Upper lobe of left lung (tissue), 6 donors: ENCODE results near the gene ETS1. TPM values are rescaled to one million over a fixed set of nuclear protein-coding genes. Genes with fewer than 3 reads are reported as not detected.

Experiments used
- ATAC-seq, 2 donors: fragments of 200-7000 bp; cut with Tn5 transposase; one replicate each; pipeline ENCODE4 v1.9.1; 2022; ENCODE audit warnings: mild to moderate bottlenecking in 2 of 2, moderate library complexity in 2 of 2; ENCODE audit not compliant: low FRiP score in 2 of 2
- DNase-seq, 2 donors: peaks; one replicate each; pipeline ENCODE4 v3.0.0-alpha.2; 2019 to 2020
- H3K27ac ChIP-seq, 4 donors: fragments of 200-600 bp; sonication (generic); one replicate each; pipeline ENCODE4 v1.5.1; 2016 to 2019
- H3K27me3 ChIP-seq, 4 donors: fragments of 200-600 bp; sonication (generic); one replicate each; pipeline ENCODE4 v1.5.1; 2017 to 2019
- H3K36me3 ChIP-seq, 4 donors: fragments of 200-600 bp; sonication (generic); one replicate each; pipeline ENCODE4 v1.5.1; 2016 to 2019
- H3K4me1 ChIP-seq, 4 donors: fragments of 200-600 bp; sonication (generic); one replicate each; pipeline ENCODE4 v1.5.1; 2018 to 2019
- H3K4me3 ChIP-seq, 4 donors: fragments of 200-600 bp; sonication (generic); one replicate each; pipeline ENCODE4 v1.5.1; 2017 to 2019; ENCODE audit warnings: mild to moderate bottlenecking in 2 of 4, moderate library complexity in 1 of 4
- H3K9me3 ChIP-seq, 4 donors: fragments of 200-600 bp; sonication (generic); one replicate each; pipeline ENCODE4 v1.5.1; 2018 to 2019
- EP300 ChIP-seq, 4 donors: sonication (generic); formaldehyde crosslinking; IDR thresholded peaks; one replicate each; pipeline ENCODE4 v1.5.1; 2017; ENCODE audit warnings: antibody characterized with exemption in 4 of 4, control low read depth in 2 of 4
- POLR2A ChIP-seq, 4 donors: fragments of 450-650 bp; IDR thresholded peaks; one replicate each; pipeline ENCODE4 v1.5.1; 2016 to 2017; ENCODE audit warnings: antibody characterized with exemption in 4 of 4, mild to moderate bottlenecking in 2 of 4
- POLR2AphosphoS5 ChIP-seq, 2 donors: sonication (generic); formaldehyde crosslinking; IDR thresholded peaks; one replicate each; pipeline ENCODE4 v1.5.1; 2017; ENCODE audit warnings: antibody characterized with exemption in 2 of 2
- WGBS, 2 donors: methylation state at CpG; one replicate each; pipeline ENCODE4 v1.1.5; 2017 to 2018; 5-methylcytosine and 5-hydroxymethylcytosine counted together
- total RNA-seq, 6 donors: library from RNA; depleted of rRNA in 4 of 6; stranded (reverse); fragments of >200 nt in 4 of 6; gene quantifications; one replicate each; pipeline versions ENCODE4 v1.1.0 to v1.2.1, GENCODE V29; 2016 to 2021
- TF ChIP-seq, protein P1 (sequence below), 6 experiments: fragments of 450-650 bp in 4 of 6; fragments of 200-600 bp in 2 of 6; sonication (generic) in 2 of 6; IDR thresholded peaks; one replicate each; pipeline ENCODE4 v1.5.1; 2016 to 2019; ENCODE audit warnings: antibody characterized with exemption in 6 of 6
- donor health status: DM: no; HTN: no; CAD: no; lungs with moderate emphysema.
- donor health status: DM: no; HTN: yes; CAD: no; lungs with severe emphysema.

The ETS1 gene
- total RNA-seq, 6 donors from 2014 or later: 29.3 to 107 (median 79.0) TPM

DNA sequence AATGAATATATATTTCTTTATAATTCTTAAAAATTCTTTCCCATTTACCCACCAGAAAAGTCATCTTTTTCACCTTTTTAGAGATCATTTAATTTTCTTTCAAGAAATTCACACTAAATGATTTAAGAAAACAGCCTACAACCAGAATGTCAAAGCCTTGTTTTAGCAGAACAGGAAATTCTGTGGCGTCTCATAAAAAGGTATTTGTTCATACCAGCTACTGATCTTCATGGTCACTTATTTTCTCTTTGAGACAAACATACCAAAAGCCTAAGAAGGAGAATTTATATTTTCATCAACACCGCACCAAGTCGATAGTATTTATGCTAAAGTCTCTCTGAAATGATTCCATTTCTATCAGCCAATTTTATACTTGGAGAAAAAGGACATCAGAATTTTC is 105.3 kb downstream of the ETS1 start:
- DNase-seq: no peak
- H3K4me1 ChIP-seq: peaks cover 59 to 74% (median 69%) of the 10 kb centered on the region in 4 donors
- 73 to 75% methylated on average over 3 of the region's 3 CpGs for WGBS, 2 donors
- H3K9me3 ChIP-seq: no peaks in the 10 kb centered on the region
- H3K27me3 ChIP-seq: no peaks in the 10 kb centered on the region
- no peak for ATAC-seq
- H3K36me3 ChIP-seq: peaks cover 5 to 72% (median 24%) of the 10 kb centered on the region in 4 donors
- H3K4me3 ChIP-seq: no peak overlapping the region
- TF ChIP-seq POLR2A (IDR thresholded peaks at IDR 0.05): no peak
- TF ChIP-seq, protein P1, sequence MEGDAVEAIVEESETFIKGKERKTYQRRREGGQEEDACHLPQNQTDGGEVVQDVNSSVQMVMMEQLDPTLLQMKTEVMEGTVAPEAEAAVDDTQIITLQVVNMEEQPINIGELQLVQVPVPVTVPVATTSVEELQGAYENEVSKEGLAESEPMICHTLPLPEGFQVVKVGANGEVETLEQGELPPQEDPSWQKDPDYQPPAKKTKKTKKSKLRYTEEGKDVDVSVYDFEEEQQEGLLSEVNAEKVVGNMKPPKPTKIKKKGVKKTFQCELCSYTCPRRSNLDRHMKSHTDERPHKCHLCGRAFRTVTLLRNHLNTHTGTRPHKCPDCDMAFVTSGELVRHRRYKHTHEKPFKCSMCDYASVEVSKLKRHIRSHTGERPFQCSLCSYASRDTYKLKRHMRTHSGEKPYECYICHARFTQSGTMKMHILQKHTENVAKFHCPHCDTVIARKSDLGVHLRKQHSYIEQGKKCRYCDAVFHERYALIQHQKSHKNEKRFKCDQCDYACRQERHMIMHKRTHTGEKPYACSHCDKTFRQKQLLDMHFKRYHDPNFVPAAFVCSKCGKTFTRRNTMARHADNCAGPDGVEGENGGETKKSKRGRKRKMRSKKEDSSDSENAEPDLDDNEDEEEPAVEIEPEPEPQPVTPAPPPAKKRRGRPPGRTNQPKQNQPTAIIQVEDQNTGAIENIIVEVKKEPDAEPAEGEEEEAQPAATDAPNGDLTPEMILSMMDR (IDR thresholded peaks at IDR 0.05): no peak
- no peak for TF ChIP-seq POLR2AphosphoS5 (IDR thresholded peaks at IDR 0.05)
- no peak for TF ChIP-seq EP300 (IDR thresholded peaks at IDR 0.05)
- H3K27ac ChIP-seq: peak overlapping the region; percentile 55 to 84 (median 78)

DNA sequence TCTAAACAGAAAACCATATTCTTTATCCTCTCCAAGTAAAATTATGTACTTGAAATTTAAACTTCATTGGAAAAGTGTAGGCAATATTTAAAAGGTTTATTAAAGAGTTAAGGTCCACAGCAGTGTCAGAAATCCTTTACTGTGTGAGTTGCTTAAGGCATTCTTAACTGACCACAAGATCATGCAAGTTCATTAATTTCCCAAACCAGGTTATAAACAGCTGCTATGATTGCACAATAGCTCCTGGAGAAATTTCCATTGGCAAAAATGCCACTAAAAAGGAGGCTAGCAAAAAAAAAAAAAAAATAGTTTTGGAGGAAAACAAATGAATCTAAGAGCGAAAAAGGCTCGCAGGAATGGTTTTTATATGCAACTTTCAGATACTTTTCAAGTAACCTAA is 106.2 kb downstream of the ETS1 start:
- no peaks in the 10 kb centered on the region for H3K9me3 ChIP-seq

DNA sequence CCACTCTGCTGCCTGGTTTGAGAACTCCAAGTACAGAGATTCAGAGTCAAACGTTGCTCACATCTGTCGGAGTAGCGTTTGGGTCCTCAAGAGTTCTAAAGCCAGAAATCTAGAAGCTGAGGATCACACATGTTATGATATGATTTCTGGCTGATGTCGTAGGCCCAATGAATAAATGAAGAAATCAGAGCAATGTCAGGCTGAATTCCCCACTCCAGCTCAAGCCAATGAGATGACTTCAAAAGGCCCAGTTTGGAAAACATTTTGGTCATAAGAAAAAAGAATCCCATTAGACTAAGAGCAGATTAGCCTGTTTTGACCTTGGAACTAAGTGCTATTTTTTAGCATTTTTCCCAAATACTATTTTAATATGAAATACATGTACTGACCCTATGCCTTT is 106.7 kb downstream of the ETS1 start:
- peak in 1 of 2 donors; percentile 23 for ATAC-seq
- peaks cover 73 to 86% (median 82%) of the 10 kb centered on the region in 4 donors for H3K4me1 ChIP-seq

More for the DNA sequence above, 106.2 kb downstream of the ETS1 start:
- peaks cover 5 to 72% (median 24%) of the 10 kb centered on the region in 4 donors for H3K36me3 ChIP-seq
- DNase-seq (no peak), ATAC-seq (peak in 1 of 2 donors; percentile 78)
- H3K27ac ChIP-seq: peak overlapping the region; percentile 55 to 84 (median 80)
- no peaks in the 10 kb centered on the region for H3K27me3 ChIP-seq
- peaks cover 69 to 82% (median 77%) of the 10 kb centered on the region in 4 donors for H3K4me1 ChIP-seq
- H3K4me3 ChIP-seq: no peak overlapping the region
- TF ChIP-seq, protein P1 (IDR thresholded peaks at IDR 0.05): no peak
- peak in 1 of 2 donors; percentile 42 for TF ChIP-seq POLR2AphosphoS5 (IDR thresholded peaks at IDR 0.05)
- no peak for TF ChIP-seq POLR2A (IDR thresholded peaks at IDR 0.05)
- TF ChIP-seq EP300 (IDR thresholded peaks at IDR 0.05): peak in 3 of 4 donors; percentile 18 to 56 (median 24)
- 49 to 68% methylated on average over 2 of the region's 2 CpGs for WGBS, 2 donors

DNA sequence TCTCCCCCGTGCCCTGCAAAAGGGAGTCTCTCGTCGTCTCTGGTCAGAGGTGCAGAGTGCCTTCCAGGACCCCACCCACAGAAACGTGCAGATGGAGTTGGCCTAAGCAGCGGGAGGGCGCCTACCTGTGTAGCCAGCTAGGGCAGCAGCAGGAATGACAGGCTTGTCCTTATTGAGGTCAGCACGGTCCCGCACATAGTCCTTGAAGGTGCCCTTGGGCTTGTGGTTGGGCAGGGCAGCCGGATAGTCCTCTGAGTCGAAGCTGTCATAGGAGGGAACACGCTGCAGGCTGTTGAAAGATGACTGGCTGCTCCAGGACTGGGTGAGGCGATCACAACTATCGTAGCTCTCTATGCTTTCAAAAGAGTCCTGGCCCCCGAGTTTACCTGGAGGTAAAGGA is 107.3 kb downstream of the ETS1 start:
- Histone ChIP-seq H3K4me1 (peaks cover 79 to 92% (median 88%) of the 10 kb centered on the region in 4 donors), H3K9me3 (no peaks in the 10 kb centered on the region), H3K27ac (peak overlapping the region; percentile 55 to 84 (median 80)), H3K36me3 (peaks cover 5 to 61% (median 23%) of the 10 kb centered on the region in 4 donors), H3K4me3 (no peak overlapping the region), H3K27me3 (no peaks in the 10 kb centered on the region)
- DNase-seq (no peak), ATAC-seq (no peak)
- 84 to 85% methylated on average over 12 to 14 of the region's 14 CpGs for WGBS, 2 donors
- TF ChIP-seq, protein P1 (IDR thresholded peaks at IDR 0.05): no peak
- no peak for TF ChIP-seq POLR2A (IDR thresholded peaks at IDR 0.05)

More for the DNA sequence above, 106.7 kb downstream of the ETS1 start:
- Histone ChIP-seq H3K27ac (peak overlapping the region; percentile 55 to 84 (median 80)), H3K4me3 (no peak overlapping the region), H3K36me3 (peaks cover 5 to 67% (median 24%) of the 10 kb centered on the region in 4 donors), H3K9me3 (no peaks in the 10 kb centered on the region), H3K27me3 (no peaks in the 10 kb centered on the region)
- no peak for DNase-seq
- whole genome bisulfite sequencing, 2 donors: 60 to 71% methylated on average over 4 of the region's 4 CpGs
- no peak for TF ChIP-seq EP300 (IDR thresholded peaks at IDR 0.05)
- TF ChIP-seq POLR2A (IDR thresholded peaks at IDR 0.05): no peak
- TF ChIP-seq POLR2AphosphoS5 (IDR thresholded peaks at IDR 0.05): no peak
- TF ChIP-seq, protein P1 (IDR thresholded peaks at IDR 0.05): no peak

DNA sequence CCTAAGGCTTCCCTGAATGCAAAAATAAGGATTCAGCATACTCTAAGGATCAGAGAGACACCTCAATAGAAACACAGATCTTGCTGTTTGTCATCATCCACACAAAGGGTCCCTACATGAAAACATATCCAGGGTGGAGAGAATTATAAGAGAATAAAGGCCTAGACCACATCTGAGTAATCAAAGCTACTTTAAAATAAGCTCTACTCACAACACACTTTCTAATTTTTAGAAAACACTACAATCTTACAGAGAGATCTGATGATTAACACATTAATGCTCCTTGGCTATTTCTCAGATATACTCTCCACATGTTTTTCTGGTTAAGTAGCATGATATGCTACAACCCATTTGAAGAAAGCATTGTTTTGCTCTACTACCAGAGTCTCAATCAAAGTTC is 108.2 kb downstream of the ETS1 start:
- ATAC-seq: no peak
- Histone ChIP-seq H3K27ac (peak overlapping the region; percentile 55 to 84 (median 80)), H3K27me3 (no peaks in the 10 kb centered on the region), H3K4me1 (peaks cover 84 to 97% (median 94%) of the 10 kb centered on the region in 4 donors), H3K36me3 (peaks cover 5 to 52% (median 17%) of the 10 kb centered on the region in 4 donors), H3K4me3 (no peak overlapping the region), H3K9me3 (no peaks in the 10 kb centered on the region)
- TF ChIP-seq POLR2AphosphoS5 (IDR thresholded peaks at IDR 0.05): no peak
- TF ChIP-seq, protein P1 (IDR thresholded peaks at IDR 0.05): no peak
- no peak for TF ChIP-seq EP300 (IDR thresholded peaks at IDR 0.05)
- no peak for TF ChIP-seq POLR2A (IDR thresholded peaks at IDR 0.05)
- no peak for DNase-seq
